ENCODE results near the gene PRIMPOL. TPM values are rescaled to one million over a fixed set of nuclear protein-coding genes. Genes with fewer than 3 reads are reported as not detected.

The PRIMPOL gene
- total and polyA plus RNA-seq, 9 of the 15 experiments (the other 6 are each of a cell fraction or from before 2014, with no cell fraction given), result 11.0 to 32.0 (median 16.1) TPM

GRCh38 chr4:184733654-184734524, 84.4 kb downstream of the PRIMPOL start, which contains the start of gene CENPU (continued):
- TF ChIP-seq STAT6 (CRISPR knock-in tag; IDR thresholded peaks at IDR 0.05) (no peak), SMARCA4 (IDR thresholded peaks at IDR 0.05) (no peak), PML (IDR thresholded peaks at IDR 0.05; ENCODE audit: low read length) (no peak; the same call in none of the 2 replicates), HMGXB4 (CRISPR knock-in tag; IDR thresholded peaks at IDR 0.05) (peak; percentile 85), MAX (CRISPR knock-in tag; IDR thresholded peaks at IDR 0.05) (peak; percentile 98), TCF7L2 (IDR thresholded peaks at IDR 0.05; ENCODE audit: low read depth, low read length) (no peak), PRMT5 (CRISPR knock-in tag; IDR thresholded peaks at IDR 0.05) (no peak), CHCHD3 (CRISPR knock-in tag; IDR thresholded peaks at IDR 0.05) (no peak), GTF2F1 (IDR thresholded peaks at IDR 0.05; ENCODE audit: low read depth, low read length) (no peak), ERF (CRISPR knock-in tag; IDR thresholded peaks at IDR 0.05) (no peak), ZNF354B (CRISPR knock-in tag; IDR thresholded peaks at IDR 0.05) (no peak), ZKSCAN1 (IDR thresholded peaks at IDR 0.05; ENCODE audit: low read depth, low read length) (peak; percentile 79), ZBTB7A (IDR thresholded peaks at IDR 0.05; ENCODE audit: borderline replicate concordance, control insufficient read depth, low read depth, low read length) (peak; percentile 98), CBFB (CRISPR knock-in tag; IDR thresholded peaks at IDR 0.05) (no peak), MTA2 (IDR thresholded peaks at IDR 0.05; ENCODE audit: low read depth) (no peak), ZFX (CRISPR knock-in tag; IDR thresholded peaks at IDR 0.05) (peak; percentile 77), ZNF124 (CRISPR knock-in tag; IDR thresholded peaks at IDR 0.05) (no peak), NCOA4 (IDR thresholded peaks at IDR 0.05; ENCODE audit: partially characterized antibody) (no peak), NFYB (IDR thresholded peaks at IDR 0.05; ENCODE audit: extremely low read depth, insufficient read length) (peak; percentile 60), FOXK1 (CRISPR knock-in tag; IDR thresholded peaks at IDR 0.05; ENCODE audit: borderline replicate concordance) (peak; percentile 93; the same call in 1 of the 2 replicates), STAT5B (CRISPR knock-in tag; IDR thresholded peaks at IDR 0.05) (no peak), ELK3 (CRISPR knock-in tag; IDR thresholded peaks at IDR 0.05) (no peak)

All from K562 (cell line).